Muscle of arm (tissue), 12 donors: Measurements from ENCODE around the gene UBE2J1. TPM values are rescaled to one million over a fixed set of nuclear protein-coding genes. Genes with fewer than 3 reads are reported as not detected.
"Not testable (repeated sequence)": the region's sequence is repeated elsewhere in the genome, so short reads cannot be mapped to it uniquely, and the experiment has no call there.

Experiments
- DNase-seq: peaks from one replicate; pipeline ENCODE4 v3.0.0-alpha.2; 2013
- polyA plus RNA-seq, 12 donors: library from polyadenylated mRNA; unstranded; fragments of 120-200 nt; gene quantifications; one replicate each; pipeline ENCODE4 v1.2.1, GENCODE V29; 2013; ENCODE audit not compliant: insufficient read length in 12 of 12

The UBE2J1 gene
- polyA plus RNA-seq, 12 donors = 36.8 to 50.7 (median 45.2) TPM; not detected in 1

DNA sequence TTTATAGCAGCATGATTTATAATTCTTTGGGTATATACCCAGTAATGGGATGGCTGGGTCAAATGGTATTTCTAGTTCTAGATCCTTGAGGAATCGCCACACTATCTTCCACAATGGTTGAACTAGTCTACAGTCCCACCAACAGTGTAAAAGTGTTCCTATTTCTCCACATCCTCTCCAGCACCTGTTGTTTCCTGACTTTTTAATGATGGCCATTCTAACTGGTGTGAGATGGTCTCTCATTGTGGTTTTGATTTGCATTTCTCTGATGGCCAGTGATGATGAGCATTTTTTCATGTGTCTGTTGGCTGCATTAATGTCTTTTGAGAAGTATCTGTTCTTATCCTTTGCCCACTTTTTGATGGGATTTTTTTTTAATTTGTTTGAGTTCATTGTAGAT lies 57.4 kb downstream of the UBE2J1 start:
- DNase-seq = not testable (repeated sequence)

DNA sequence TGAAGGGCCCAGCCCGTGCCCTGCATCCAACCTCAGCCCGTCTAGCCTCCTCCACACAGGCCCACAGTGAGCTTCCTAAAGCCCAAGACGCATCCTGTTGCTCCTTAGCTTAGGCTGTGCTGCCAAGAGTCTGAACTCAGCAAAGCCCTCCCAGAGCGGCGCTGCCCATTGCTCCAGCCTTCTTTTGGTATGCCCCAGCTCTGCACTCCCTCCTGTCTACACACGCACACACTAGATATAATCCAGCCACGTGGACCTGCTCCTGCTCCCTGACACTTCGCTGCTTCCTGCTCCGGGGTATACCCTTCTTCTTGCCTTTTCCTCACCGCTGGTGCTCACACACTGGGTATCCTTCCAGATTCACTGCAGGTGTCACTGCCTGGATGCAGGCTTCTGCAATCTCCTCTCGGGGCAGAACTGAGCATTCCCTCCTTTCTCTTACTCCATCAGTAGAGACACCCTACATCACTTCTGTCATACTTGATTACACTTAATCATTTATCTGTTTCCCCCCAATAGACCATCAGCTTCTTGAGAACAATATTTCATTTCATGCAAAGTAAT lies 61.2 kb downstream of the UBE2J1 start:
- DNase-seq = no peak

DNA sequence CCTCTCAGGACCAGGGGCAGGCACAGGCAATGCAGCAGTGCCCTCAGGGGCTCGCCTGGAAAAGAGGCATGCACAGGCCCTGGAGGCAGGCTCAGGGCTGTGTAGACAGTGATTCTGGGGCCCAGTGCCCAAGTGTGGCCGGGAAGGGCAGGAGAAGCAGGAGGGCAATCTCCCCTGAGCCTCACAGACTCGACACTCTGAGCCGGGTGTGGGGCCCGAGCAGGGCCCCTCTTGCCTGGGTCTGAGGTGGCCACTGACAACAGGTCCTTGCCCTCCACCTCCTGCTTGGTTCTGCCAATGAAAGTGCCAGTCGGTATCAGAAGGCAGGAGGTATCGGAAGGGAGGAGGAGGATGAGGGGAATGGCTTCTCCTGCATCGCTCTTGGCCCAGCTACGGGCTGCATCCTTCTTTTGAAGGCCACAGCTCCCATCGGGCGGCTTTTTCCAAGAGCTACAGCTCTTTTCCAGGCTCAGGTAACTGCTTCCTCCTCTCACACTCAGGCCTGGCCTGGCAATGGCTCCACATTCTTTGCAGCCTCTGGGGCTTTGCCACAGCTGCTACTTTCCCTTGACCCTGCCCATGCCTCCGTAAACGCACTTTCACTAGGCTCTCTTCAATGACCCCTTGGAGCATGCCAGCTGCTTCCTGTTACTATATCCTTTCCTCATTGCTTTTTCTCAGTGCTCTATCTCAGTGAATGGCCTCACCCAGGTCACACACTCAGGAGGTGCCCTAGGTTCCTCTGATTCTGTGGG lies 61.9 kb downstream of the UBE2J1 start:
- DNase-seq = no peak

DNA sequence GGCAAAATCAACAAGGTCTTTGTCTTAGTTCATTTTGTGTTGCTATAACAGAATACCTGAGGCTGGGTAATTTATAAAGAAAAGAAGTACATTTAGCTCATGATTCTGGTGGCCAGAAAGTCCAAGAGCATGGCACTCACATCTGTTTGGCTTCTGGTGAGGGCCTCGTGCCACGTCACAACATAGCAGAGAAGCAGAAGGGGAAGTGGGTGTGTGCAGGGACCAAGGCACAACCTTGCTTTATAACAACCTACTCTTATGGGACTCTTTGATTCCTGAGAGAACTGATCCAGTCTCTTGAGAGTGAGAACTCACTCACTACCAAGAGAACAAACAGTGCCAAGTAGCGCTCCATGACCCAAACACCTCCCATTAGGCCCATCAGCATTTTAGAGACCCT lies 62.8 kb downstream of the UBE2J1 start:
- no peak for DNase-seq

DNA sequence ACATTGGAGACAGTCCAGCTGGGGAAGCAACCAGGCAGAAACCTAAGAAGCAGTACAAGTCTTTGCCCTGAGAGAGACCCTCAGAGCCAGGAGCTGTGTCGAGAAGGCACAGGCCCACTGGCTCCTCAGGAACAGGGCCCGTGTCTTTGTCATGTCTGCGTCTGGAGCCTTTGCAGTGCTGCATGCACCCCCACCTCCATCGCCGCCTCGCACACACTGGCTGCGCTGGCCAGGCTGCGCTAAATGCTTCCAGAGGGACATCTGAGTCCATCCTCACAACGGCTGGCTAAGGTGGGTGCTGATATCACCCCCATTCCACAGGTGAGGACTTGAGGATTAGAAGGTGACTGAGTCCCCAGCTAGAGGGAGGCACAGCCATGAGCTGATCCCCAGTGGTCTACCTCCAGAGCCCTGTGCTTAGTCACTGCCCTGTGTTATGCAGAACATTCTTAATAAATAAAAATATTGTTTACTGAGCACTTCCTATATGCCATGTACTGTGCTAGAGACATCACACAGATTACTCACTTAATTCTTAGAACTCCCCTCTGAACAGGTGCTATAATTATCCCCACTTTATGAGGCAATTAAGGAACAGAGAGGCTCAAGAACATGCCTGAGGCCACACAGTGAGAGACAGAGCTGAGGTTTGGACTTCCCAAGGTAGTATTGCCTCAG lies 65.0 kb downstream of the UBE2J1 start:
- DNase-seq = no peak

DNA sequence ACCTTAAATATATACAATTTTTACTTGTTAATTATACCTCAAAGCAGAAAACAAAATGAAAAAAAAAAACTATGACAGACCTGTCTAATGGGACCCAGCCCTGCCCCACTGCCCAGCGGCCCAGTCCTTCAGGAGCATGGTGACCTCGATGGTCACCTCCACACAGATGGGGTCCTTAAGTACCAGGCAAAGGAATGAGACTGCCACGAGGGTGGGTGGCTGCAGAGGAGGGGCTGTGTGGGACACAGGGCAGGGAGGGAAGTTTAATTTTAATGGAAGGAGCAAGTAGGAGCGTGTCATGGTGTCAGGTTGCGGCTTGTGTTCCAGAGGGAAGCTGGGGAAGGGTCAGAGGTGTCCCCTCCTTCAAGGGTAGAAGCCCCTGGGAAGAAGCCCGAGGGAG lies 66.0 kb downstream of the UBE2J1 start:
- DNase-seq = no peak

DNA sequence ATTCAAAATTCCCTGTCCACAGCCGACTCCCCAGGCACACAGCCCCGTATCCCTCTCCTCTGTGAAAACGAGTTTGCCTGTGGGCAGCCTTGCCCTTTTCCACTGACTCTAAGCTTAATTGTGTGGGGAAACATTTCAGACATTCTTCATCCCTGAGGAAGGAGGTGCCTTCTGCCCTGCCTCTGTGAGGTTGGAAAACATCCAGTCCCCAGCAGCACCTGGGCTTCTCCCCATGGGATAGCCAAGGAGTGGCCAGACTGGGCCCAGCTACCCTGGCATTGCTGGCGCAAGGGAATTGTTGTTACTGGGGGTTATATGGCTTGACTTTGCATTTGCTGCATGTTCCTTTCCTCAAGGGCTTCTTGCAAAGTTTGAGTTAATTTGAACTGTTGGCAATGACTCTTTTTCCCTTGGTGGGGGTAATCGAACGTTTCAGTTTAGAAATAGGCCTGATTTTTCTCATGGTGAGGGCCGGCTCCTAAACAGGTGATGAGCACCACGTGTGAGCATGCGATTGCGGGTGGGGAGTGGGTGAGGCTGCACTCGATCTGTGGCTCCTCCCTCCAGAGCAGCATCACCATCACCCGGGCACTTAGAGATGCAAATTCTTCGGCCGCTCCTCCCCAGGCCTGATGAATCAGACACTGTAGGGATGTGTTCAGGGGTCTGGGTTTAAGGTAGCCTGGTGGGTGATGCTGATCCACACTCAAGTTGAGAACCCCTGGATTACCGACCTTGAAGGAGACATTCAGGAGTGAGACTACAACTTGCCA lies 67.4 kb downstream of the UBE2J1 start:
- DNase-seq = no peak

DNA sequence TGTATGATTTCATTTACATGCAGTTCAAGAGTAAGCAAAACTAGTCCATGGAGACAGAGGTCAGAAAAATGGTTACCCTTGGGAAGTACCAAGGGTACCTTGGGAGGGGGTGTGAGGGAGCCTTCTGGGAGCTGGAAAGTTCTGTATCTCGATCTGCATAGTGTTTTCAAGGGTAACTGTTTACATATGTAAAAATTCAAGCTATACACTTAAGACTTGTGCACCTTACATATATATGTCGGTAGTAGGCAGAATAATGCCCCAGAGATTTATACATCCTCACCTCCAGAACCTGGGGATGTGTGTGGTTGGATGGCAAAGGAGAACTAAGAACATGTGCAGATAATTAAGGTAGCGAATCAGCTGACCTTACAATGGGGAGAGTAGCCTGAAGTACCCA lies 68.4 kb downstream of the UBE2J1 start:
- DNase-seq = no peak

DNA sequence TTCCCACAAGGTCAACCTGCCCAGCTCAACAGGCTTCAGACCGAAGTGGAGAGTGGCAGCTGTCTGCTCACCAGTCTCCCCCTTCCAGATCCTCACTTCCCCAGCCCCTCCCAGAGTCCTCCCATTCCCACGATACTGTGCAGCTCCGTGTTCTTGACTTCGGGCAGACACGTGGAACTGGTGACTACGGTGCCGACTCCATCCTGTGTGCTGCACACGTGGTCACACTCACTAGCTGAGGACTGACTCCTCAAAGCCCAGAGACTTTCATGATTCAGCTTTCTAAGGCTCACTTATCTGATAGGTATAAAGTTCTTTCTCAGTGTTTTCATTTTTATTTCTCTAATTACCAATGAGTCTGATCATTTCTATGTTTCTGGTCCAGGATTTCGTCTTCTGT lies 69.8 kb downstream of the UBE2J1 start:
- DNase-seq = no peak

DNA sequence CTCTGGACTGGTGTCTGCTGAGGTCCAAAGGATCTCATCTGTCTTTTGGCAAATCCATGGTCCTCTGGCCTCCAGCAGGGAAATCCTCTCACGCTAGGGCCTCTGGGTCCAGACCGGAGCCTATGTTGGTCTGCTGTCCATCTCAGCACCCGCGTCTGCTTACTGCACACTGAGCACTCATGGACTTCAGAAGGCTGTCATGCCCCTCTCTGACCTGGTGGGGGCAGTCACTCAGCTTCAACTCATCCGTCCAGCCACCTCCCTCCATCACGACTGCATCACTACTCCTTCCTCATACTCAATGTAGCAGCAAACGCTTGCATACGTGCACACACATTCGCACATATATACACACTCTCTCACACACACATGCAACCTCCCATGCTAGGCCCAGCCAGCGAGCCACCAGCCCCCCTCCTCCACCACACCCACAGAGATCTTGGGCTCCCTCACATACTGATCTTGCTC lies 70.7 kb downstream of the UBE2J1 start:
- DNase-seq = no peak

DNA sequence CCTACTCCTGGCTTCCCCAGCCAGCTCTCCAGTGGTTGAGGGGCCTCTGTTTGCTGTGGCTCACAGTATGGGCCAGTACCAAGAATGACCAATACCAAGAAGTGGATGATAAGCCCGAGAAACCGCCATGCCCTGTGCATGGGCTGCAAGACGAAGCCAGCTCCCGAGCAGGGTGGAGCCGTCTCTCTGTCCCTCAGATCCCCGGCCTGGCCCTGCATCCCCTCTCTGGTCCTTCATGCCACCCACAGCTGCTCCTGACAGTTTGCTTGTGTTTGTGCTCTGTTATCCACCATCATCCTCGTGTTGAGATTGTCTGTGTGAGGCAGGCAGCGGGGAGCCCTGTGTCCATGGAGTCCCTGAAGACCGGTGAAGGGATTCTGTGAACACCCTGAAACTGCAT lies 73.6 kb downstream of the UBE2J1 start:
- no peak for DNase-seq

Other genes with a start within 250 kb of the UBE2J1 start
- 1 to 10 TPM in 10 of 12 donors, not detected in 2; 2.7 to 5.6 (median 4.0) TPM for gene SRSF12, start 234.7 kb downstream of the UBE2J1 start, polyA plus RNA-seq
- gene PM20D2, start 206.7 kb downstream of the UBE2J1 start, polyA plus RNA-seq = 100 to 1,000 TPM in 1 of 12 donors, 10 to 100 TPM in 11; 23.1 to 327 (median 46.5) TPM
- 1 to 10 TPM in 6 of 12 donors, under 1 TPM in 4, not detected in 2; 0.44 to 1.6 (median 1.1) TPM for gene GABRR1, start 135.4 kb downstream of the UBE2J1 start, polyA plus RNA-seq
- 1 to 10 TPM in 7 of 12 donors, under 1 TPM in 3, not detected in 2; 0.37 to 4.1 (median 1.4) TPM for gene GABRR2, start 37.4 kb downstream of the UBE2J1 start, polyA plus RNA-seq
- 100 to 1,000 TPM in 8 of 12 donors, 10 to 100 TPM in 4; 30.0 to 159 (median 111) TPM for gene RRAGD, start 59.6 kb upstream of the UBE2J1 start, polyA plus RNA-seq
- gene ANKRD6, start 80.4 kb upstream of the UBE2J1 start, polyA plus RNA-seq = 10 to 100 TPM in 4 of 12 donors, 1 to 10 TPM in 7, not detected in 1; 4.2 to 22.3 (median 8.6) TPM